DND-41 (cell line): Measurements from ENCODE around the gene KIF13A.

ENCODE experiments used
- ATAC-seq: fragments of 200-7000 bp; cut with Tn5 transposase; 3 replicates; pipeline ENCODE4 v1.9.1; 2021; ENCODE audit warnings: low read depth; ENCODE audit not compliant: insufficient read depth
- DNase-seq: peaks from one replicate; pipeline ENCODE4 v3.0.0-alpha.2; 2020
- H2AFZ ChIP-seq: 2 replicates; pipeline ENCODE4 v1.6.0; 2012; ENCODE audit warnings: low read depth, low read length
- H3K27ac ChIP-seq: 2 replicates; pipeline ENCODE4 v1.5.1; 2012; ENCODE audit warnings: low read length, inconsistent platforms
- H3K27me3 ChIP-seq: fragments of 200-600 bp; sonication (generic); 2 replicates; pipeline ENCODE4 v1.6.0; 2012; ENCODE audit warnings: low read length, mild to moderate bottlenecking, inconsistent platforms; ENCODE audit not compliant: insufficient read depth, poor library complexity
- H3K36me3 ChIP-seq: 2 replicates; pipeline ENCODE4 v1.5.1; 2012; ENCODE audit warnings: low read length, inconsistent platforms; ENCODE audit not compliant: insufficient read depth
- H3K4me1 ChIP-seq: 2 replicates; pipeline ENCODE4 v1.5.1; 2012; ENCODE audit warnings: mild to moderate bottlenecking, low read length; ENCODE audit not compliant: insufficient read depth
- H3K4me2 ChIP-seq: 2 replicates; pipeline ENCODE4 v1.6.0; 2012; ENCODE audit warnings: mild to moderate bottlenecking, moderate library complexity, low read length, inconsistent platforms; ENCODE audit not compliant: insufficient read depth
- H3K4me3 ChIP-seq, 2 experiments: fragments of 200-600 bp in 1 of 2; shearing (Covaris generic) in 1 of 2; 2 replicates each; pipeline ENCODE4 v1.5.1; 2012 to 2016; ENCODE audit warnings: inconsistent platforms in 2 of 2, low read length in 2 of 2, mild to moderate bottlenecking in 2 of 2, low read depth in 1 of 2, moderate library complexity in 1 of 2
- H3K79me2 ChIP-seq: 2 replicates; pipeline ENCODE4 v1.6.0; 2012; ENCODE audit warnings: low read length, inconsistent platforms; ENCODE audit not compliant: insufficient read depth
- H3K9ac ChIP-seq: 2 replicates; pipeline ENCODE4 v1.6.0; 2012; ENCODE audit warnings: low read depth, mild to moderate bottlenecking, inconsistent platforms, low read length, moderate library complexity
- H3K9me3 ChIP-seq: 2 replicates; pipeline ENCODE4 v1.5.1; 2012; ENCODE audit warnings: low read length, moderate library complexity, mild to moderate bottlenecking, inconsistent platforms; ENCODE audit not compliant: insufficient read depth, severe bottlenecking
- H4K20me1 ChIP-seq: 2 replicates; pipeline ENCODE4 v1.6.0; 2012; ENCODE audit warnings: low read length; ENCODE audit not compliant: insufficient read depth
- CTCF ChIP-seq: IDR thresholded peaks from 2 replicates; pipeline ENCODE4 v1.5.1; 2012; ENCODE audit warnings: borderline replicate concordance, low read length, moderate library complexity, mild to moderate bottlenecking; ENCODE audit not compliant: poor library complexity, severe bottlenecking; ENCODE audit errors: extremely low read depth
- EZH2 ChIP-seq: IDR thresholded peaks from 3 replicates; pipeline ENCODE4 v1.6.1; 2012; ENCODE audit warnings: borderline replicate concordance, low read depth, mild to moderate bottlenecking, moderate library complexity, low read length, inconsistent platforms; ENCODE audit not compliant: severe bottlenecking

Gene KIF13A

GRCh38 chr6:17904491-17905120 is 82.8 kb downstream of the KIF13A start:
- DNase-seq (no peak), ATAC-seq (no peak)
- TF ChIP-seq EZH2 (no peak), CTCF (no peak)
- H3K4me2 ChIP-seq: no peak overlapping the region
- no peak overlapping the region for H3K4me3 ChIP-seq
- no peak overlapping the region for H3K9ac ChIP-seq
- no peaks in the 10 kb centered on the region for H3K4me1 ChIP-seq
- no peaks in the 10 kb centered on the region for H3K9me3 ChIP-seq
- H4K20me1 ChIP-seq: no peaks in the 10 kb centered on the region
- no peak overlapping the region for H2AFZ ChIP-seq
- no peak overlapping the region for H3K27ac ChIP-seq
- H3K79me2 ChIP-seq: no peaks in the 10 kb centered on the region
- no peaks in the 10 kb centered on the region for H3K27me3 ChIP-seq
- H3K36me3 ChIP-seq: no peaks in the 10 kb centered on the region

- ATAC-seq (no peak), DNase-seq (no peak)
- H3K27ac ChIP-seq: no peak overlapping the region
- TF ChIP-seq CTCF (no peak), EZH2 (no peak)
- H3K27me3 ChIP-seq: no peaks in the 10 kb centered on the region
- no peaks in the 10 kb centered on the region for H3K4me1 ChIP-seq
- H2AFZ ChIP-seq: no peak overlapping the region
- H3K9ac ChIP-seq: no peak overlapping the region
- H3K9me3 ChIP-seq: no peaks in the 10 kb centered on the region
- H3K4me3 ChIP-seq: no peak overlapping the region
- H3K36me3 ChIP-seq: no peaks in the 10 kb centered on the region
- no peaks in the 10 kb centered on the region for H3K79me2 ChIP-seq
- no peaks in the 10 kb centered on the region for H4K20me1 ChIP-seq
- no peak overlapping the region for H3K4me2 ChIP-seq
Observed at GRCh38 chr6:17902974-17903373, 84.5 kb downstream of the KIF13A start.

GRCh38 chr6:17901493-17901892 is 85.9 kb downstream of the KIF13A start:
- no peaks in the 10 kb centered on the region for H3K4me1 ChIP-seq
- DNase-seq (no peak), ATAC-seq (no peak)
- H4K20me1 ChIP-seq: no peaks in the 10 kb centered on the region
- H3K79me2 ChIP-seq: no peaks in the 10 kb centered on the region
- H2AFZ ChIP-seq: no peak overlapping the region
- TF ChIP-seq CTCF (no peak), EZH2 (no peak)
- no peak overlapping the region for H3K27ac ChIP-seq
- H3K27me3 ChIP-seq: no peaks in the 10 kb centered on the region
- H3K4me2 ChIP-seq: no peak overlapping the region
- H3K9ac ChIP-seq: no peak overlapping the region
- no peak overlapping the region for H3K4me3 ChIP-seq
- no peaks in the 10 kb centered on the region for H3K9me3 ChIP-seq
- no peaks in the 10 kb centered on the region for H3K36me3 ChIP-seq
